GM12891 (cell line): ENCODE data around the gene RAPGEF5.

Experiments
- PAX5 ChIP-seq: IDR thresholded peaks from 2 replicates; pipeline ENCODE4 v1.6.1; 2011; ENCODE audit warnings: low read length, moderate library complexity, mild to moderate bottlenecking; ENCODE audit not compliant: insufficient read depth, severe bottlenecking
- POLR2A ChIP-seq: IDR thresholded peaks from 2 replicates; pipeline ENCODE4 v1.6.1; 2011; ENCODE audit warnings: low read depth, low read length, control low read depth
- POLR2AphosphoS5 ChIP-seq: IDR thresholded peaks from 2 replicates; pipeline ENCODE4 v1.6.1; 2011; ENCODE audit warnings: low read depth, low read length, control low read depth
- TAF1 ChIP-seq: IDR thresholded peaks from 2 replicates; pipeline ENCODE4 v1.6.1; 2011; ENCODE audit warnings: low read depth, low read length, control low read depth

DNA sequence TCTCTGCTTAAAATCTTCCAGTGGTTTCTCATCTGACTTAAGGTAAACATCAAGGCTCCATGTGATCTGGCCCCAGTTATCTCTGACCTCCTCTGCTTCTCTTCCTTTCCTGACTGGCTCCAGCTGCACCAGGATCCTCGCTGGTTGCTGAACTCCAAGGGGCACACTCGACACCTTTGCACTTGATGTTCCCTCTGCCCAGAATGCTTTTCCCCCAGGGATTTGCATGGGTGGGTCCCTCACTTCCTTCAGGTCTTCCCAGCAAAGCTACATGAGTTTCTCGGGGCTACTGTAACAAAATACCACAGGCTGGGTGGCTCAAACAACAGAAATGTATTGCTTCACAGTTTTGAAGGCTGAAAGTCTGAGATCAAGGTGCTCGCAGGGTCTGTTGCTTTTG lies 245.3 kb downstream of the RAPGEF5 start:
- TF ChIP-seq TAF1: no peak
- TF ChIP-seq POLR2AphosphoS5: no peak
- no peak for TF ChIP-seq POLR2A
- no peak for TF ChIP-seq PAX5
